GM19238 (cell line): ENCODE data around the gene FBXO17.

Experiments used
- DNase-seq: peaks from one replicate; pipeline ENCODE4 v3.0.0; 2011; ENCODE audit warnings: low spot score; ENCODE audit not compliant: insufficient read length

Gene FBXO17

GRCh38 chr19:38917516-38917915, 58.0 kb downstream of the FBXO17 start:
- DNase-seq: no peak

- DNase-seq: no peak
These were observed 59.9 kb downstream of the FBXO17 start for GRCh38 chr19:38915329-38916321.

- DNase-seq: no peak
These were observed 61.6 kb downstream of the FBXO17 start for GRCh38 chr19:38913958-38914357.

- DNase-seq: no peak
These were observed 62.7 kb downstream of the FBXO17 start for GRCh38 chr19:38912600-38913514.

- DNase-seq: no peak
These were observed 64.0 kb downstream of the FBXO17 start for GRCh38 chr19:38911388-38912001.

GRCh38 chr19:38910488-38910887, 65.1 kb downstream of the FBXO17 start:
- DNase-seq: no peak

- DNase-seq: no peak
These were observed 66.6 kb downstream of the FBXO17 start for GRCh38 chr19:38908911-38909310.

- DNase-seq: no peak
These were observed 67.9 kb downstream of the FBXO17 start for GRCh38 chr19:38907670-38908069.

- DNase-seq: no peak
These were observed 68.3 kb downstream of the FBXO17 start for GRCh38 chr19:38907227-38907626.

GRCh38 chr19:38905620-38906019, 69.9 kb downstream of the FBXO17 start:
- DNase-seq: no peak

GRCh38 chr19:38904581-38905539, 70.7 kb downstream of the FBXO17 start:
- no peak for DNase-seq

GRCh38 chr19:38901683-38902082, 73.9 kb downstream of the FBXO17 start:
- DNase-seq: no peak

GRCh38 chr19:38900743-38901190, 74.8 kb downstream of the FBXO17 start:
- DNase-seq: no peak

- no peak for DNase-seq
These were observed 75.3 kb downstream of the FBXO17 start for GRCh38 chr19:38900202-38900629.

GRCh38 chr19:38899447-38900201, 75.9 kb downstream of the FBXO17 start, which contains the start of the genes NFKBIB and SIRT2:
Gene NFKBIB (plus strand): TSS chr19:38899969. CDS start chr19:38900033, 64 bp downstream.
Gene SIRT2 (minus strand): TSS chr19:38899618. CDS start chr19:38899521, 97 bp downstream.
- peak; percentile 98 for DNase-seq

GRCh38 chr19:38898788-38899446, 76.6 kb downstream of the FBXO17 start:
- no peak for DNase-seq

- no peak for DNase-seq
These were observed 80.6 kb downstream of the FBXO17 start for GRCh38 chr19:38894968-38895367.

GRCh38 chr19:38893341-38893771, 82.2 kb downstream of the FBXO17 start:
- no peak for DNase-seq

GRCh38 chr19:38892841-38893240, 82.7 kb downstream of the FBXO17 start:
- DNase-seq: no peak
